Adipocyte (in vitro differentiated cells): ENCODE measurements around the gene AK8.
A peak's percentile ranks its signal among the peaks of the same experiment; 100 is the strongest.
"Not testable (repeated sequence)": the region's sequence is repeated elsewhere in the genome, so short reads cannot be mapped to it uniquely, and the experiment has no call there.

ENCODE experiments used
- DNase-seq: peaks from one replicate; pipeline ENCODE4 v3.0.0-alpha.2; 2015; ENCODE audit warnings: low read depth
- H3K27me3 ChIP-seq: replicated peaks from 2 replicates; pipeline ENCODE4 v1.7.0; 2013; ENCODE audit warnings: mild to moderate bottlenecking, low read length, moderate library complexity; ENCODE audit not compliant: control insufficient read depth, insufficient read depth
- H3K36me3 ChIP-seq: 2 replicates; pipeline ENCODE4 v1.7.0; 2013; ENCODE audit warnings: low read length, mild to moderate bottlenecking, moderate library complexity; ENCODE audit not compliant: control insufficient read depth, insufficient read depth, severe bottlenecking
- H3K4me1 ChIP-seq: 2 replicates; pipeline ENCODE4 v1.7.0; 2013; ENCODE audit warnings: mild to moderate bottlenecking, low read length, moderate library complexity; ENCODE audit not compliant: control insufficient read depth, insufficient read depth
- H3K4me3 ChIP-seq: 2 replicates; pipeline ENCODE4 v1.7.0; 2013; ENCODE audit warnings: mild to moderate bottlenecking, low read length, moderate library complexity
- H3K9ac ChIP-seq: 2 replicates; pipeline ENCODE4 v1.7.0; 2013; ENCODE audit warnings: mild to moderate bottlenecking, low read length, moderate library complexity
- H3K9me3 ChIP-seq: 2 replicates; pipeline ENCODE4 v1.7.0; 2013; ENCODE audit warnings: mild to moderate bottlenecking, low read length, moderate library complexity; ENCODE audit not compliant: control insufficient read depth

The AK8 gene

DNA sequence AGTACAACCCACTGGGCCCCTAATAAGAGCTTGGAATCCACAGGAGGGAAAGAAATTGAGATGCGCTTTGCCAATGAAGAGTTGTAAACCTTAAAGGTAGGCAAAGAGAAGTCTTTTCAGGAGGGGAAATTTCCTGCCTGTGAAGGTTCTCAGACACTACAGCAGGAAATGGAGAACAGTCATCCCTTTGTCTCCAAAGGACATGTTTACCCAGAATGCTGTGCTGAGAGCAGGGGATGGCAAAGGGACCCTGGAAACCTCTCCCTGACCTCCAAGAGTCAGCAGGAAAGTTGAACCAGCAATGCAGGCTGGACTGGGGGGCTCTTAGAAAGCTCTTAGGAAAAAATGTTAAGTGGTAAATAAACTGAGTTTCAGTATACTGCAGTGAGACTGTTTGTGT lies 103.2 kb downstream of the AK8 start:
- Histone ChIP-seq H3K9me3 (peaks cover 7% of the 10 kb centered on the region), H3K4me3 (no peak overlapping the region), H3K36me3 (no peaks in the 10 kb centered on the region), H3K9ac (no peak overlapping the region), H3K4me1 (no peaks in the 10 kb centered on the region), H3K27me3 (peaks cover 2% of the 10 kb centered on the region)
- no peak for DNase-seq

GRCh38 chr9:132773764-132774339 lies 104.2 kb downstream of the AK8 start:
- Histone ChIP-seq H3K9me3 (peaks cover 4% of the 10 kb centered on the region), H3K4me1 (peaks cover 7% of the 10 kb centered on the region), H3K36me3 (no peaks in the 10 kb centered on the region), H3K4me3 (no peak overlapping the region), H3K9ac (no peak overlapping the region), H3K27me3 (no peaks in the 10 kb centered on the region)
- DNase-seq = no peak

- no peaks in the 10 kb centered on the region for H3K9me3 ChIP-seq
Observed at GRCh38 chr9:132773093-132773492, 105.0 kb downstream of the AK8 start.

GRCh38 chr9:132771752-132772151 lies 106.3 kb downstream of the AK8 start:
- not testable (repeated sequence) for H3K9me3 ChIP-seq, DNase-seq, H3K4me1 ChIP-seq, H3K9ac ChIP-seq, H3K36me3 ChIP-seq, H3K4me3 ChIP-seq, H3K27me3 ChIP-seq

More at GRCh38 chr9:132773093-132773492, 105.0 kb downstream of the AK8 start:
- Histone ChIP-seq H3K9ac (no peak overlapping the region), H3K4me1 (peaks cover 7% of the 10 kb centered on the region), H3K4me3 (no peak overlapping the region), H3K36me3 (no peaks in the 10 kb centered on the region), H3K27me3 (no peaks in the 10 kb centered on the region)
- no peak for DNase-seq

DNA sequence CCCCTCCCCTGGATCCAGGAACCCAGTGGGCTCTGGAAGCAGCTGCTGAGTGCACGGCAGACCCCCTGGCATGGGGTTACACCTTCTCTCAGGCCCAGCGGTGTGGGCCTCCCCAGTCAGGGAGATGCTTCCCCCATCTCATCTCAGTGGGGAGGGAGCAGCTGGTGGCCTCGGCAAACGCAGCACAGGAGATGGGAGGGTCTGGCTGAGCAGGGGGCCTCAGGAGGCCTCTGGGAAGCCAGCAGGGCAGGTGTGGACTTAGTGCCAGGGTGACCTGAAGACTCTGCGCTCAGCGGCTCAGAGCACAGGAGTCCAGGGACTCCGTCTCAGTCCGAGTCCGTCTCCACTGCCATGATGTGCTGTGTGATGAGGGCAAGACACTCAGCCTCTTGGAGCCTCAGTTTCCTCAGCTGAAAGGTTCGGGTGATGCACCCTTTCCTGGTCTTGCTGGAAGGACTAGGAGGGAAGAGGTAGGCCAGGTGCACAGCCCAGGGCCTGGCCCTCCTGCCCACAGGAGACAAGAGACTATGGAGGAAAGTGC lies 107.2 kb downstream of the AK8 start:
- Histone ChIP-seq H3K9ac (peak overlapping the region; percentile 90), H3K36me3 (no peaks in the 10 kb centered on the region), H3K27me3 (no peaks in the 10 kb centered on the region), H3K4me3 (peak overlapping the region; percentile 95), H3K4me1 (peaks cover 7% of the 10 kb centered on the region), H3K9me3 (no peaks in the 10 kb centered on the region)
- DNase-seq = no peak

- H3K4me1 ChIP-seq = peaks cover 7% of the 10 kb centered on the region
- H3K9ac ChIP-seq = peak overlapping the region; percentile 90
- no peaks in the 10 kb centered on the region for H3K27me3 ChIP-seq
- H3K4me3 ChIP-seq = peak overlapping the region; percentile 95
- H3K9me3 ChIP-seq = no peaks in the 10 kb centered on the region
- DNase-seq = peak; percentile 82
- H3K36me3 ChIP-seq = no peaks in the 10 kb centered on the region
Observed at GRCh38 chr9:132769906-132770769, 107.9 kb downstream of the AK8 start.

DNA sequence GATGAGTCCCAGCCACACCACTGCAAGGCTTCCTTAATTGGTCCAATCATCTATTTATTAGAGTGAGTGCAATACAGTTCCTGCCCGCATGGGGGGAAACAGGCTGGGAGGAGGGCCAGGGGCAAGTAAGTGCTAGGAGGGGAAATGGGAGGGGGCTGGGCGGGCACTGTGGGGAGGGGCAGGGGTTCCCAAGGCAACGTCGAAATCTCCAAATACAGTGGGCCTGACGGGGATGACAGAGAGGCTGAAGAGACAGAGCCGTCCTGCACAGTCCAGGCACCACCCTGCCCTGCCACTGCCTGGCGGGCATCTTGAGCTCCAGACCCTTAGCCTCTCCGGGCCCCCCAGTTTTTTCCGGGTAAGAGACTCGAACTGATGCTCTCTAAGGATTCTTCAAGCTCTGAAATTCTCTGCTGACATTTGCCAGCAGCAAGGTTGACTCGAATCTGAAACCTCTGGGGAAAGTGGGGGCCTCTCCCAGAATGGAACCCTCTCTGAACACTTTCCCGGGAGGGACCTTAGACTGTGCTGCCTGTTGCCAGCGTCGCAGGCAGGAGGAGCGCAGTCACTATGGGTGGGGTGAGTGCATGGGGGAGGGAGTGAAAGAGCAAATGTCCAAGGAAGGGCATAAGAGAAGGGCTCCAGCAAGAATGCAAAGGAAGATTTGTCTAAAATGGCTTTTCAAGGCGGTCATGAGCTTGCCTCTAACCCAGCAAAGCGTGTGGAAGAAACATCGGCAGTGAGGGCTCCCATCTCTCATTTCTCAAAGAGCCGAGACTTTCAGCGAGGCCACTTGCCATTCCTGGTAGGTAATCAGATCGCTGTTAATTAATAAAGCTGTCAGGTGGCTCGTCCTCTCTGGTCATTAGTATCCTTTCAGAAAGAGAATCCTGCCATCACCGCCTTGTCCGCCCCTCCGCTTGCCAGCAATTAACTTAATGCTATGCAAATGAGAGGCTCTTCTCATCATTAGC lies 108.9 kb downstream of the AK8 start:
- peaks cover 7% of the 10 kb centered on the region for H3K4me1 ChIP-seq
- H3K9me3 ChIP-seq = no peaks in the 10 kb centered on the region
- H3K9ac ChIP-seq = peak overlapping the region; percentile 90
- H3K27me3 ChIP-seq = no peaks in the 10 kb centered on the region
- H3K36me3 ChIP-seq = no peaks in the 10 kb centered on the region
- DNase-seq = peak; percentile 68
- peak overlapping the region; percentile 95 for H3K4me3 ChIP-seq

GRCh38 chr9:132763574-132763973 lies 114.5 kb downstream of the AK8 start:
- no peaks in the 10 kb centered on the region for H3K27me3 ChIP-seq
- H3K4me1 ChIP-seq = no peaks in the 10 kb centered on the region
- no peak for DNase-seq

DNA sequence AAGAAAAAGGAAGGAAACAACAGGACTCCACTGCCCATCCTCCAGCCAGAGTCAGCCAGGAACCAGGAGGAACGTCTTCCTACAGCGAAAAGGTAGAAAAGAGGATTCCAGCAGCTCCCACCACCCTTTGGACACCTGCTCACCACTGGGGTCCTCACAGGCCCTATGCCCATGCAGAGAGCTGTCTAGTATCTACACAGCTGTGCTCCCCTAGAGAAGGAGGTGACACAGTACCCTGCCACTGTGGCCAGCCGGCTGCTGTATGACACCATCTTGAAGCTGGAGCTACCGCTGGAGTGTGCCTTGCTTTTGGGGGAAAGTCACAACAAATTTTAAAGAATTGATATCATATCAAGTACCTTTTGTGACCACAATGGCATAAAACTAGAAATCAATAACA lies 115.2 kb downstream of the AK8 start:
- Histone ChIP-seq H3K9ac (no peak overlapping the region), H3K9me3 (no peaks in the 10 kb centered on the region), H3K4me1 (no peaks in the 10 kb centered on the region), H3K27me3 (no peaks in the 10 kb centered on the region), H3K4me3 (no peak overlapping the region), H3K36me3 (no peaks in the 10 kb centered on the region)
- DNase-seq = no peak

More at GRCh38 chr9:132763574-132763973, 114.5 kb downstream of the AK8 start:
- no peaks in the 10 kb centered on the region for H3K36me3 ChIP-seq
- no peak overlapping the region for H3K9ac ChIP-seq
- no peak overlapping the region for H3K4me3 ChIP-seq
- no peaks in the 10 kb centered on the region for H3K9me3 ChIP-seq

- H3K4me3 ChIP-seq = no peak overlapping the region
- H3K27me3 ChIP-seq = peaks cover 8% of the 10 kb centered on the region
- no peak overlapping the region for H3K9ac ChIP-seq
- no peaks in the 10 kb centered on the region for H3K36me3 ChIP-seq
- no peaks in the 10 kb centered on the region for H3K4me1 ChIP-seq
- DNase-seq = no peak
- H3K9me3 ChIP-seq = no peaks in the 10 kb centered on the region
Observed at GRCh38 chr9:132761602-132762001, 116.5 kb downstream of the AK8 start.

GRCh38 chr9:132760057-132760456 lies 118.0 kb downstream of the AK8 start:
- Histone ChIP-seq H3K27me3 (peaks cover 18% of the 10 kb centered on the region), H3K4me1 (no peaks in the 10 kb centered on the region), H3K9me3 (no peaks in the 10 kb centered on the region), H3K36me3 (no peaks in the 10 kb centered on the region), H3K4me3 (no peak overlapping the region), H3K9ac (no peak overlapping the region)
- no peak for DNase-seq
